ENCODE measurements around the gene YY1. TPM values are rescaled to one million over a fixed set of nuclear protein-coding genes. Genes with fewer than 3 reads are reported as not detected.

Gene YY1
- total and polyA plus RNA-seq, 2 of the 8 experiments (the other 6 are each of a cell fraction or from before 2014, with no cell fraction given) = 26.4 to 106 TPM

- ChIA-PET CTCF (ENCODE audit: partially characterized antibody) (interaction anchor here (0.9 to 2.6 kb wide), 10 partner anchors 8 to 92 kb away, joined by 3 to 13 read pairs (median 4); no protein-coding TSS in a partner anchor), POLR2A (ENCODE audit: partially characterized antibody) (interaction anchor here (0.6 to 16.0 kb wide), 7 partner anchors 6 to 81 kb away, joined by 3 to 200 read pairs (median 3); partner anchors contain the start of gene SLC25A29)
- H2BK20ac ChIP-seq (ENCODE audit: low read length) = no peak overlapping the region
- peaks cover 6% of the 10 kb centered on the region; the same call in 1 of the 2 replicates for H3K79me1 ChIP-seq (ENCODE audit: low read depth, low read length)
- peaks cover 8 to 59% (median 25%) of the 10 kb centered on the region in 4 experiments; a peak in 7 of 8 replicates for H3K36me3 ChIP-seq (ENCODE audit: control insufficient read depth in 2 of 4, insufficient read depth in 4 of 4, low read length in 3 of 4)
- no peak overlapping the region for H3K23ac ChIP-seq (ENCODE audit: insufficient read length)
- H3K27me3 ChIP-seq (replicated peaks in 1 of 4; ENCODE audit: control insufficient read depth in 3 of 4, extremely low read depth in 1 of 4, insufficient read depth in 3 of 4, low read length in 3 of 4) = no peaks in the 10 kb centered on the region
- 95% methylated on average over 2 of the region's 2 CpGs; no CpG with 5 or more reads in 1 of the 2 experiments for WGBS, 2 experiments (ENCODE audit: extremely low coverage in 1 of 2, insufficient coverage in 1 of 2, insufficient read length in 1 of 2, insufficient replicate concordance in 2 of 2, low coverage in 1 of 2, low lambda C conversion rate in 2 of 2, missing lambda C conversion rate in 1 of 2)
- no peak overlapping the region for H2BK120ac ChIP-seq (replicated peaks; ENCODE audit: low read depth, low read length)
- H2BK12ac ChIP-seq (ENCODE audit: low read depth, low read length) = no peak overlapping the region
- H3K4me1 ChIP-seq (replicated peaks in 1 of 4; ENCODE audit: control insufficient read depth in 3 of 4, insufficient read depth in 4 of 4, low read length in 3 of 4) = peaks cover 0 to 2% (median 0%) of the 10 kb centered on the region in 4 experiments; a peak in 1 of 7 replicates
- no peak overlapping the region for H3K14ac ChIP-seq (ENCODE audit: insufficient read length)
- H2BK15ac ChIP-seq (ENCODE audit: low read length) = no peak overlapping the region
- no peak overlapping the region for H4K8ac ChIP-seq (ENCODE audit: extremely low read depth, insufficient read depth, low read length)
- no peak overlapping the region for H4K91ac ChIP-seq (replicated peaks; ENCODE audit: insufficient read length, low read length)
- H3K9me3 ChIP-seq (ENCODE audit: insufficient read depth in 2 of 2, low read depth in 1 of 2, low read length in 1 of 2) = no peaks in the 10 kb centered on the region
- no peak overlapping the region for H4K5ac ChIP-seq (ENCODE audit: insufficient read length, low read depth, low read length)
- H3K4me3 ChIP-seq (ENCODE audit: extremely low read depth in 1 of 4, insufficient read depth in 2 of 4, low read depth in 3 of 4, low read length in 4 of 4) = no peak overlapping the region
- FAIRE-seq (no peak), DNase-seq (ENCODE audit: low read depth in 1 of 2, low spot score in 2 of 2) (no peak)
- H4K20me1 ChIP-seq (replicated peaks in 1 of 2; ENCODE audit: control insufficient read depth in 1 of 2, insufficient read depth in 2 of 2, low read length in 2 of 2) = peaks cover 22 to 53% of the 10 kb centered on the region in 2 experiments
- no peak overlapping the region for H2BK5ac ChIP-seq (ENCODE audit: low read depth, low read length)
- no peak overlapping the region for H3K4me2 ChIP-seq (ENCODE audit: insufficient read depth in 1 of 2, low read depth in 2 of 2, low read length in 2 of 2)
- H3K9ac ChIP-seq (replicated peaks in 1 of 4; ENCODE audit: extremely low read depth in 1 of 4, low read depth in 3 of 4, low read length in 3 of 4) = no peak overlapping the region; a peak in 1 of 7 replicates
- H2AK5ac ChIP-seq (ENCODE audit: low read depth, low read length) = no peak overlapping the region
- H3K27ac ChIP-seq (ENCODE audit: low read depth, low read length) = no peak overlapping the region
- H3K4ac ChIP-seq (replicated peaks; ENCODE audit: insufficient read length, low read depth, low read length) = no peak overlapping the region
- peaks cover 0 to 16% of the 10 kb centered on the region in 2 experiments; a peak in 2 of 4 replicates for H3K79me2 ChIP-seq (ENCODE audit: control insufficient read depth in 1 of 2, insufficient read depth in 2 of 2, low read length in 2 of 2)
- H2AFZ ChIP-seq (ENCODE audit: low read length) = no peak overlapping the region
- no peaks in the 10 kb centered on the region for H3K23me2 ChIP-seq (ENCODE audit: low read depth, low read length)
- no peak overlapping the region for H3K18ac ChIP-seq (ENCODE audit: extremely low read depth, low read length)
- no peak overlapping the region for H3K56ac ChIP-seq (replicated peaks; ENCODE audit: insufficient read length, low read depth, low read length)
- TF ChIP-seq ZNF274 (IDR thresholded peaks at IDR 0.05; ENCODE audit: borderline replicate concordance, extremely low read depth, low read length) (no peak), HDAC2 (IDR thresholded peaks at IDR 0.05; ENCODE audit: borderline replicate concordance in 1 of 2, low read depth in 2 of 2, low read length in 2 of 2) (no peak), TAF1 (IDR thresholded peaks at IDR 0.05; ENCODE audit: low read depth, low read length) (no peak), BRCA1 (IDR thresholded peaks at IDR 0.05; ENCODE audit: low read depth, low read length) (no peak), POLR2AphosphoS5 (IDR thresholded peaks at IDR 0.05; ENCODE audit: low read depth, low read length) (no peak), PHF8 (conservative IDR thresholded peaks at IDR 0.05; ENCODE audit: low read depth, low read length) (no peak), CBX5 (IDR thresholded peaks at IDR 0.05; ENCODE audit: low read depth, low read length) (no peak), MAX (IDR thresholded peaks at IDR 0.05) (no peak), SIRT6 (IDR thresholded peaks at IDR 0.05; ENCODE audit: low read length) (no peak), POU5F1 (IDR thresholded peaks at IDR 0.05; ENCODE audit: low read depth, low read length) (no peak)
- TF ChIP-seq, protein P1, sequence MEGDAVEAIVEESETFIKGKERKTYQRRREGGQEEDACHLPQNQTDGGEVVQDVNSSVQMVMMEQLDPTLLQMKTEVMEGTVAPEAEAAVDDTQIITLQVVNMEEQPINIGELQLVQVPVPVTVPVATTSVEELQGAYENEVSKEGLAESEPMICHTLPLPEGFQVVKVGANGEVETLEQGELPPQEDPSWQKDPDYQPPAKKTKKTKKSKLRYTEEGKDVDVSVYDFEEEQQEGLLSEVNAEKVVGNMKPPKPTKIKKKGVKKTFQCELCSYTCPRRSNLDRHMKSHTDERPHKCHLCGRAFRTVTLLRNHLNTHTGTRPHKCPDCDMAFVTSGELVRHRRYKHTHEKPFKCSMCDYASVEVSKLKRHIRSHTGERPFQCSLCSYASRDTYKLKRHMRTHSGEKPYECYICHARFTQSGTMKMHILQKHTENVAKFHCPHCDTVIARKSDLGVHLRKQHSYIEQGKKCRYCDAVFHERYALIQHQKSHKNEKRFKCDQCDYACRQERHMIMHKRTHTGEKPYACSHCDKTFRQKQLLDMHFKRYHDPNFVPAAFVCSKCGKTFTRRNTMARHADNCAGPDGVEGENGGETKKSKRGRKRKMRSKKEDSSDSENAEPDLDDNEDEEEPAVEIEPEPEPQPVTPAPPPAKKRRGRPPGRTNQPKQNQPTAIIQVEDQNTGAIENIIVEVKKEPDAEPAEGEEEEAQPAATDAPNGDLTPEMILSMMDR (IDR thresholded peaks at IDR 0.05; ENCODE audit: control extremely low read depth in 1 of 3, insufficient read depth in 1 of 3, low read depth in 1 of 3, low read length in 3 of 3) = no peak
Measured at GRCh38 chr14:100294963-100295330, 56.0 kb downstream of the YY1 start.
